H1 (cell line): ENCODE results near the gene TNFRSF14. TPM values are rescaled to one million over a fixed set of nuclear protein-coding genes. Genes with fewer than 3 reads are reported as not detected.

Source experiments
- EGR1 ChIP-seq: IDR thresholded peaks from 2 replicates; pipeline ENCODE4 v1.6.1; 2011; ENCODE audit warnings: low read depth, low read length, borderline replicate concordance
- JUN ChIP-seq: IDR thresholded peaks from 2 replicates; pipeline ENCODE4 v1.6.1; 2011; ENCODE audit warnings: low read depth, mild to moderate bottlenecking, improper control_type of control experiment, low read length
- POU5F1 ChIP-seq: IDR thresholded peaks from 2 replicates; pipeline ENCODE4 v1.6.1; 2011; ENCODE audit warnings: low read depth, mild to moderate bottlenecking, low read length, moderate library complexity
- RNF2 ChIP-seq: fragments of 200-900, 300-1000 bp; sonication (generic); IDR thresholded peaks from 2 replicates; pipeline ENCODE4 v1.7.1; 2016; ENCODE audit warnings: borderline replicate concordance, low read depth, mild to moderate bottlenecking, antibody characterized with exemption, low read length; ENCODE audit not compliant: poor library complexity, severe bottlenecking; ENCODE audit errors: missing control alignments
- SIRT6 ChIP-seq: IDR thresholded peaks from one replicate; pipeline ENCODE4 v1.7.1; 2012; ENCODE audit warnings: low read length, inconsistent platforms
- SRF ChIP-seq: IDR thresholded peaks from 2 replicates; pipeline ENCODE4 v1.6.1; 2011; ENCODE audit warnings: mild to moderate bottlenecking, low read depth, low read length, moderate library complexity
- TBP ChIP-seq: IDR thresholded peaks from 2 replicates; pipeline ENCODE4 v1.6.1; 2011; ENCODE audit warnings: low read depth, low read length, improper control_type of control experiment
- polyA plus RNA-seq, 7 experiments: library from polyadenylated mRNA; depleted of rRNA in 3 of 7; stranded (reverse) in 5 of 7; unstranded in 2 of 7; fragments of >200 nt in 5 of 7; fragments of 200-250 nt in 2 of 7; gene quantifications; 1 replicate in 5 of 7; 2 replicates in 1 of 7; 4 replicates in 1 of 7; pipeline versions ENCODE4 v1.2.1 to v1.2.3, GENCODE V29; 2011 to 2013; ENCODE audit warnings: missing spikeins in 2 of 7, mixed read lengths in 2 of 7
- total RNA-seq: library from RNA; stranded (reverse); fragmentation: NEBNext Ultra II Directional; extraction: Animal tissue kit (Norgen Biotek cat#: 25700); gene quantifications from 2 replicates; pipeline ENCODE4 v1.2.1, GENCODE V29; 2021
- TF ChIP-seq, protein P1 (sequence below), 3 experiments: IDR thresholded peaks; 1 replicate in 2 of 3; 2 replicates in 1 of 3; pipeline versions ENCODE4 v1.5.1 to v1.6.1; 2011; ENCODE audit warnings: low read length in 3 of 3, mild to moderate bottlenecking in 3 of 3, inconsistent platforms in 2 of 3, low read depth in 1 of 3, moderate library complexity in 1 of 3; ENCODE audit not compliant: insufficient read depth in 1 of 3; ENCODE audit errors: control extremely low read depth in 1 of 3

Gene TNFRSF14
- total and polyA plus RNA-seq, 2 of the 8 experiments (the other 6 are each of a cell fraction or from before 2014, with no cell fraction given): 0.36 to 0.50 TPM

DNA sequence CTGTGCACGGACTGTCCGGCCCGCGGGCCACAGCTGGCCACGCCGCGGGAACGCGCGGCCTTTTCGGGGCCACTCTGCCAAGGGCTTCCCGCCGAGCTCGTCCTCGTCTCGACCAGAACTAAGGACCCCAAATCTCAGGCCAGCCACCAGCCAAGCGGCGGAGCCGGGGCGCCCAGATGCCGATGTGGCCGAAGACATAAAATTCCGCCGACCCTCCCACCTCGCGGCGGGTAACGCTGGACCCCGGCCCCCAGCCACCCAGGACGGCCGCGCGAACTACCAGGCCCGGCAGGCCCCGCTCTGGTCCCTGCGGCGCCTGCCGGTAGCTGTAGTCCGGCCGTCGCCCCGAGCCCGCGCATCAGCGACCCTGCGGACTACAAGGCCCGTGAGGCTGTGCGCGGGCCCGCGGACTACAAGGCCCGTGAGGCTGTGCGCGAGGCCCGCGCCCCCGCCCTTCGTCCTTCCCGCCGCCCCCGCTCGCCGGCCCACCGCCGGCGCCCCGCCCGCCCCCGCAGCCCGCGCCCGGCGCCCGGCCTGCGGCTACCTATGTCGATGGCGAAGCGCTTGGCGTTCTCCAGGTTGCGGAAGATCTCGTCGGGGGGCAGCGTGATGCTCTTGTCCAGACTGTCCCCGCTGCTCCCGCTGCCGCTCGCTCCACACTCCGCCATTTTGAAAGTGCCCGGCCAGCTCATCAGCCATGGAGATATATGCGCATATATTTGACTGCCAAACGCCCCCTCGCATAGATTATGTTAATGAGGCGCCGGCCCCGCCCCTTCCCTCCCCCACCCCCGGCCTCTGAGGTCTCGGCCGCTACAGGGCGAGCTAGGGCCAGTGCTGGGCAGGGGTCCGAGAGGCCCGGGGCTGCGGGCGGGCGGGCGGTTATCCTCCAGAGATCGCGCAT lies 30.0 kb upstream of the TNFRSF14 start, which contains the start of gene PANK4 (continued):
- no peak for TF ChIP-seq RNF2
- no peak for TF ChIP-seq JUN
- no peak for TF ChIP-seq SRF
- no peak for TF ChIP-seq POU5F1
- TF ChIP-seq, protein P1, sequence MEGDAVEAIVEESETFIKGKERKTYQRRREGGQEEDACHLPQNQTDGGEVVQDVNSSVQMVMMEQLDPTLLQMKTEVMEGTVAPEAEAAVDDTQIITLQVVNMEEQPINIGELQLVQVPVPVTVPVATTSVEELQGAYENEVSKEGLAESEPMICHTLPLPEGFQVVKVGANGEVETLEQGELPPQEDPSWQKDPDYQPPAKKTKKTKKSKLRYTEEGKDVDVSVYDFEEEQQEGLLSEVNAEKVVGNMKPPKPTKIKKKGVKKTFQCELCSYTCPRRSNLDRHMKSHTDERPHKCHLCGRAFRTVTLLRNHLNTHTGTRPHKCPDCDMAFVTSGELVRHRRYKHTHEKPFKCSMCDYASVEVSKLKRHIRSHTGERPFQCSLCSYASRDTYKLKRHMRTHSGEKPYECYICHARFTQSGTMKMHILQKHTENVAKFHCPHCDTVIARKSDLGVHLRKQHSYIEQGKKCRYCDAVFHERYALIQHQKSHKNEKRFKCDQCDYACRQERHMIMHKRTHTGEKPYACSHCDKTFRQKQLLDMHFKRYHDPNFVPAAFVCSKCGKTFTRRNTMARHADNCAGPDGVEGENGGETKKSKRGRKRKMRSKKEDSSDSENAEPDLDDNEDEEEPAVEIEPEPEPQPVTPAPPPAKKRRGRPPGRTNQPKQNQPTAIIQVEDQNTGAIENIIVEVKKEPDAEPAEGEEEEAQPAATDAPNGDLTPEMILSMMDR (IDR thresholded peaks at IDR 0.05; ENCODE audit: control extremely low read depth in 1 of 3, insufficient read depth in 1 of 3, low read depth in 1 of 3, low read length in 3 of 3): no peak
- TF ChIP-seq SIRT6: no peak
- TF ChIP-seq TBP: peak; percentile 59; the same call in 1 of the 2 replicates
- TF ChIP-seq EGR1: no peak
